H1 (cell line): ENCODE data around the gene HCST. TPM values are rescaled to one million over a fixed set of nuclear protein-coding genes. Genes with fewer than 3 reads are reported as not detected.

Experiments
- CTCF ChIA-PET: fragments of 300-600 bp; sonication (Branson Sonifier 250); formaldehyde crosslinking; loops from one replicate; lab custom pipeline; 2021; ENCODE audit not compliant: partially characterized antibody; lab: Charles Lee
- POLR2A ChIA-PET: fragments of 300-600 bp; sonication (Branson Sonifier 250); formaldehyde crosslinking; loops from one replicate; lab custom pipeline; 2021; ENCODE audit warnings: inconsistent platforms; ENCODE audit not compliant: partially characterized antibody; lab: Charles Lee
- DNase-seq, 2 experiments: peaks; one replicate each; pipeline versions ENCODE4 v3.0.0 to v3.0.0-alpha.2; 2010 to 2022; ENCODE audit warnings: low spot score in 2 of 2, low read depth in 1 of 2, mixed read lengths in 1 of 2
- FAIRE-seq: peaks from 2 replicates; lab custom pipeline; 2011; peaks lifted over from hg19 to GRCh38; lab: Jason Lieb, UNC
- H2AFZ ChIP-seq: 2 replicates; pipeline ENCODE4 v1.8.1; 2012; ENCODE audit warnings: low read length, inconsistent platforms
- H2AK5ac ChIP-seq: 2 replicates; pipeline ENCODE4 v1.6.1; 2013; ENCODE audit warnings: low read depth, low read length
- H2BK120ac ChIP-seq: replicated peaks from 2 replicates; pipeline ENCODE3; 2013; ENCODE audit warnings: low read depth, low read length, inconsistent platforms
- H2BK12ac ChIP-seq: 2 replicates; pipeline ENCODE4 v1.6.1; 2013; ENCODE audit warnings: low read depth, low read length
- H2BK15ac ChIP-seq: 2 replicates; pipeline ENCODE4 v1.6.1; 2013; ENCODE audit warnings: low read length
- H2BK20ac ChIP-seq: 2 replicates; pipeline ENCODE4 v1.6.1; 2013; ENCODE audit warnings: low read length
- H2BK5ac ChIP-seq: 2 replicates; pipeline ENCODE4 v1.6.1; 2013; ENCODE audit warnings: low read depth, low read length
- H3K14ac ChIP-seq: 2 replicates; pipeline ENCODE4 v1.6.1; 2013; ENCODE audit warnings: inconsistent platforms; ENCODE audit not compliant: insufficient read length
- H3K18ac ChIP-seq: 2 replicates; pipeline ENCODE4 v1.6.1; 2013; ENCODE audit warnings: low read length; ENCODE audit errors: extremely low read depth
- H3K23ac ChIP-seq: 2 replicates; pipeline ENCODE4 v1.6.1; 2013; ENCODE audit warnings: inconsistent platforms; ENCODE audit not compliant: insufficient read length
- H3K23me2 ChIP-seq: 2 replicates; pipeline ENCODE4 v1.6.1; 2013; ENCODE audit warnings: low read depth, low read length
- H3K27ac ChIP-seq: 2 replicates; pipeline ENCODE4 v1.6.1; 2011; ENCODE audit warnings: low read depth, low read length, inconsistent platforms
- H3K27me3 ChIP-seq, 4 experiments: replicated peaks in 1 of 4; 1 replicate in 1 of 4; 2 replicates in 3 of 4; pipeline versions ENCODE4 v1.6.1 to v1.8.1; 2011 to 2013; ENCODE audit warnings: low read length in 3 of 4, mild to moderate bottlenecking in 3 of 4, inconsistent platforms in 2 of 4, mixed read lengths in 2 of 4, moderate library complexity in 1 of 4; ENCODE audit not compliant: control insufficient read depth in 3 of 4, insufficient read depth in 3 of 4; ENCODE audit errors: extremely low read depth in 1 of 4
- H3K36me3 ChIP-seq, 4 experiments: 2 replicates each; pipeline versions ENCODE4 v1.6.1 to v1.8.1; 2011 to 2013; ENCODE audit warnings: mild to moderate bottlenecking in 4 of 4, low read length in 3 of 4, moderate library complexity in 2 of 4, control low read depth in 1 of 4, inconsistent platforms in 1 of 4; ENCODE audit not compliant: insufficient read depth in 4 of 4, control insufficient read depth in 2 of 4
- H3K4ac ChIP-seq: replicated peaks from 2 replicates; pipeline ENCODE3; 2013; ENCODE audit warnings: low read length, low read depth, mixed read lengths, inconsistent platforms; ENCODE audit not compliant: insufficient read length
- H3K4me1 ChIP-seq, 4 experiments: replicated peaks in 1 of 4; 1 replicate in 1 of 4; 2 replicates in 3 of 4; pipeline versions ENCODE4 v1.6.1 to v1.8.1; 2011 to 2013; ENCODE audit warnings: low read length in 3 of 4, inconsistent platforms in 2 of 4, mixed read lengths in 1 of 4; ENCODE audit not compliant: insufficient read depth in 4 of 4, control insufficient read depth in 3 of 4
- H3K4me2 ChIP-seq, 2 experiments: 2 replicates each; pipeline versions ENCODE4 v1.6.1 to v1.8.1; 2011 to 2013; ENCODE audit warnings: low read depth in 2 of 2, low read length in 2 of 2, control low read depth in 1 of 2, inconsistent platforms in 1 of 2, mild to moderate bottlenecking in 1 of 2; ENCODE audit not compliant: insufficient read depth in 1 of 2
- H3K4me3 ChIP-seq, 4 experiments: fragments of 200-600, 300-600 bp in 1 of 4; sonication (generic), shearing (Covaris generic), sonication (Bioruptor Twin) in 1 of 4; 2 replicates each; pipeline versions ENCODE4 v1.5.1 to v1.8.1; 2011 to 2016; ENCODE audit warnings: low read length in 4 of 4, low read depth in 3 of 4, control low read depth in 2 of 4, inconsistent platforms in 2 of 4, mild to moderate bottlenecking in 2 of 4, mixed read lengths in 1 of 4, moderate library complexity in 1 of 4; ENCODE audit not compliant: insufficient read depth in 2 of 4; ENCODE audit errors: extremely low read depth in 1 of 4
- H3K56ac ChIP-seq: replicated peaks from 2 replicates; pipeline ENCODE3; 2013; ENCODE audit warnings: low read depth, mild to moderate bottlenecking, mixed read lengths, low read length, inconsistent platforms; ENCODE audit not compliant: insufficient read length
- H3K79me1 ChIP-seq: 2 replicates; pipeline ENCODE4 v1.6.1; 2013; ENCODE audit warnings: low read depth, low read length, control low read depth
- H3K79me2 ChIP-seq, 2 experiments: 2 replicates each; pipeline versions ENCODE4 v1.6.1 to v1.8.1; 2012 to 2013; ENCODE audit warnings: low read length in 2 of 2, mild to moderate bottlenecking in 2 of 2, inconsistent platforms in 1 of 2; ENCODE audit not compliant: insufficient read depth in 2 of 2, control insufficient read depth in 1 of 2
- H3K9ac ChIP-seq, 4 experiments: replicated peaks in 1 of 4; 1 replicate in 1 of 4; 2 replicates in 3 of 4; pipeline versions ENCODE4 v1.6.1 to v1.8.1; 2011 to 2013; ENCODE audit warnings: low read depth in 3 of 4, low read length in 3 of 4, control low read depth in 2 of 4, mild to moderate bottlenecking in 2 of 4, moderate library complexity in 2 of 4, inconsistent platforms in 1 of 4; ENCODE audit errors: extremely low read depth in 1 of 4
- H3K9me3 ChIP-seq, 2 experiments: 2 replicates each; pipeline versions ENCODE4 v1.6.1 to v1.8.1; 2012 to 2013; ENCODE audit warnings: mild to moderate bottlenecking in 2 of 2, moderate library complexity in 2 of 2, control low read depth in 1 of 2, inconsistent platforms in 1 of 2, low read depth in 1 of 2, low read length in 1 of 2, mixed read lengths in 1 of 2; ENCODE audit not compliant: insufficient read depth in 2 of 2
- H4K20me1 ChIP-seq, 2 experiments: replicated peaks in 1 of 2; 2 replicates each; pipeline versions ENCODE3 to v1.8.1; 2011 to 2013; ENCODE audit warnings: inconsistent platforms in 2 of 2, low read length in 2 of 2, mild to moderate bottlenecking in 1 of 2; ENCODE audit not compliant: insufficient read depth in 2 of 2, control insufficient read depth in 1 of 2
- H4K5ac ChIP-seq: 2 replicates; pipeline ENCODE4 v1.6.1; 2013; ENCODE audit warnings: low read length, low read depth, mixed read lengths, inconsistent platforms; ENCODE audit not compliant: insufficient read length
- H4K8ac ChIP-seq: 2 replicates; pipeline ENCODE4 v1.8.0; 2013; ENCODE audit warnings: mild to moderate bottlenecking, moderate library complexity, low read length, inconsistent platforms; ENCODE audit not compliant: insufficient read depth; ENCODE audit errors: extremely low read depth
- H4K91ac ChIP-seq: replicated peaks from 2 replicates; pipeline ENCODE3; 2013; ENCODE audit warnings: low read length, mixed read lengths, inconsistent platforms; ENCODE audit not compliant: insufficient read length
- ATF2 ChIP-seq: IDR thresholded peaks from 2 replicates; pipeline ENCODE4 v1.6.1; 2012; ENCODE audit warnings: low read length, inconsistent platforms
- HDAC2 ChIP-seq, 2 experiments: fragments of 300-600 bp in 1 of 2; sonication (generic) in 1 of 2; IDR thresholded peaks; 2 replicates each; pipeline ENCODE4 v1.6.1; 2011 to 2012; ENCODE audit warnings: low read depth in 2 of 2, low read length in 2 of 2, mild to moderate bottlenecking in 2 of 2, moderate library complexity in 2 of 2, borderline replicate concordance in 1 of 2, inconsistent platforms in 1 of 2
- JUN ChIP-seq: IDR thresholded peaks from 2 replicates; pipeline ENCODE4 v1.6.1; 2011; ENCODE audit warnings: low read depth, mild to moderate bottlenecking, improper control_type of control experiment, low read length
- JUND ChIP-seq: IDR thresholded peaks from 2 replicates; pipeline ENCODE4 v1.6.1; 2011; ENCODE audit warnings: mild to moderate bottlenecking, improper control_type of control experiment, low read length
- KDM5A ChIP-seq: fragments of 200-600 bp; IDR thresholded peaks from 2 replicates; pipeline ENCODE4 v1.7.1; 2012; ENCODE audit warnings: mild to moderate bottlenecking, low read length, inconsistent platforms, mixed read lengths
- NRF1 ChIP-seq: IDR thresholded peaks from 2 replicates; pipeline ENCODE4 v1.6.1; 2011; ENCODE audit warnings: mild to moderate bottlenecking, low read depth, low read length, improper control_type of control experiment
- RFX5 ChIP-seq: IDR thresholded peaks from 2 replicates; pipeline ENCODE4 v1.6.1; 2011; ENCODE audit warnings: low read depth, low read length, improper control_type of control experiment, borderline replicate concordance
- SAP30 ChIP-seq: fragments of 300-600 bp; sonication (generic); IDR thresholded peaks from 2 replicates; pipeline ENCODE4 v1.7.1; 2012; ENCODE audit warnings: low read length, moderate library complexity, mild to moderate bottlenecking, inconsistent platforms; ENCODE audit not compliant: insufficient read depth, insufficient replicate concordance
- SRF ChIP-seq: IDR thresholded peaks from 2 replicates; pipeline ENCODE4 v1.6.1; 2011; ENCODE audit warnings: mild to moderate bottlenecking, low read depth, low read length, moderate library complexity
- TAF7 ChIP-seq: optimal IDR thresholded peaks from 2 replicates; pipeline ENCODE3; 2011; ENCODE audit warnings: low read depth, mild to moderate bottlenecking, inconsistent platforms, low read length, moderate library complexity, borderline replicate concordance
- YY1 ChIP-seq: IDR thresholded peaks from 2 replicates; pipeline ENCODE4 v1.6.1; 2011; ENCODE audit warnings: low read depth, mild to moderate bottlenecking, low read length
- WGBS, 2 experiments: shearing (Covaris generic) in 1 of 2; methylation state at CpG; one replicate each; pipeline versions ENCODE4 v1.1.6 to v1.1.7; 2013 to 2015; ENCODE audit warnings: low lambda C conversion rate in 2 of 2, mixed read lengths in 2 of 2, inconsistent platforms in 1 of 2, low coverage in 1 of 2, missing lambda C conversion rate in 1 of 2; ENCODE audit not compliant: insufficient replicate concordance in 2 of 2, insufficient coverage in 1 of 2, insufficient read length in 1 of 2; ENCODE audit errors: extremely low coverage in 1 of 2, missing lambda C conversion rate in 1 of 2; 5-methylcytosine and 5-hydroxymethylcytosine counted together
- polyA plus RNA-seq, 7 experiments: library from polyadenylated mRNA; depleted of rRNA in 3 of 7; stranded (reverse) in 5 of 7; unstranded in 2 of 7; fragments of >200 nt in 5 of 7; fragments of 200-250 nt in 2 of 7; gene quantifications; 1 replicate in 5 of 7; 2 replicates in 1 of 7; 4 replicates in 1 of 7; pipeline versions ENCODE4 v1.2.1 to v1.2.3, GENCODE V29; 2011 to 2013; ENCODE audit warnings: missing spikeins in 2 of 7, mixed read lengths in 2 of 7
- total RNA-seq: library from RNA; stranded (reverse); fragmentation: NEBNext Ultra II Directional; extraction: Animal tissue kit (Norgen Biotek cat#: 25700); gene quantifications from 2 replicates; pipeline ENCODE4 v1.2.1, GENCODE V29; 2021

Gene HCST
- total and polyA plus RNA-seq, 2 of the 8 experiments (the other 6 are each of a cell fraction or from before 2014, with no cell fraction given), result 2.8 TPM; not detected in 1

GRCh38 chr19:35919306-35919705 lies 17.0 kb downstream of the HCST start:
- H3K4me1 ChIP-seq, result no peaks in the 10 kb centered on the region
- no peaks in the 10 kb centered on the region for H3K9me3 ChIP-seq
- H3K4me3 ChIP-seq, result no peak overlapping the region
- H4K8ac ChIP-seq, result no peak overlapping the region
- H2BK5ac ChIP-seq, result no peak overlapping the region
- no peak overlapping the region for H4K91ac ChIP-seq
- no peak overlapping the region for H3K27ac ChIP-seq
- no peak overlapping the region for H2BK12ac ChIP-seq
- H3K79me1 ChIP-seq, result no peaks in the 10 kb centered on the region
- WGBS, 2 experiments, result 89% methylated on average over 11 of the region's 11 CpGs; no CpG with 5 or more reads in 1 of the 2 experiments
- no peak overlapping the region for H2AK5ac ChIP-seq
- H3K14ac ChIP-seq, result no peak overlapping the region
- H4K5ac ChIP-seq, result no peak overlapping the region
- no peak overlapping the region for H3K4me2 ChIP-seq
- H3K23ac ChIP-seq, result no peak overlapping the region
- FAIRE-seq (no peak), DNase-seq (no peak)
- CTCF ChIA-PET, result no interaction called here
- POLR2A ChIA-PET, result no interaction called here
- H2AFZ ChIP-seq, result no peak overlapping the region
- H3K79me2 ChIP-seq, result no peaks in the 10 kb centered on the region
- no peak overlapping the region for H2BK15ac ChIP-seq
- H3K36me3 ChIP-seq, result no peaks in the 10 kb centered on the region
- no peak overlapping the region for H2BK20ac ChIP-seq
- H3K23me2 ChIP-seq, result no peaks in the 10 kb centered on the region
- TF ChIP-seq YY1 (no peak), HDAC2 (IDR thresholded peaks at IDR 0.05; ENCODE audit: borderline replicate concordance in 1 of 2, low read depth in 2 of 2, low read length in 2 of 2) (no peak), ATF2 (no peak), SAP30 (no peak), TAF7 (no peak), NRF1 (no peak), RFX5 (no peak), SRF (no peak), JUND (no peak), JUN (no peak), KDM5A (no peak)
- TF ChIP-seq, all 59 proteins: peak for 0
- Histone ChIP-seq H3K18ac (no peak overlapping the region), H4K20me1 (no peaks in the 10 kb centered on the region), H3K4ac (no peak overlapping the region), H3K27me3 (no peaks in the 10 kb centered on the region), H2BK120ac (no peak overlapping the region), H3K9ac (no peak overlapping the region), H3K56ac (no peak overlapping the region)
